ENCODE measurements around the gene SART1.

The SART1 gene, protein sequence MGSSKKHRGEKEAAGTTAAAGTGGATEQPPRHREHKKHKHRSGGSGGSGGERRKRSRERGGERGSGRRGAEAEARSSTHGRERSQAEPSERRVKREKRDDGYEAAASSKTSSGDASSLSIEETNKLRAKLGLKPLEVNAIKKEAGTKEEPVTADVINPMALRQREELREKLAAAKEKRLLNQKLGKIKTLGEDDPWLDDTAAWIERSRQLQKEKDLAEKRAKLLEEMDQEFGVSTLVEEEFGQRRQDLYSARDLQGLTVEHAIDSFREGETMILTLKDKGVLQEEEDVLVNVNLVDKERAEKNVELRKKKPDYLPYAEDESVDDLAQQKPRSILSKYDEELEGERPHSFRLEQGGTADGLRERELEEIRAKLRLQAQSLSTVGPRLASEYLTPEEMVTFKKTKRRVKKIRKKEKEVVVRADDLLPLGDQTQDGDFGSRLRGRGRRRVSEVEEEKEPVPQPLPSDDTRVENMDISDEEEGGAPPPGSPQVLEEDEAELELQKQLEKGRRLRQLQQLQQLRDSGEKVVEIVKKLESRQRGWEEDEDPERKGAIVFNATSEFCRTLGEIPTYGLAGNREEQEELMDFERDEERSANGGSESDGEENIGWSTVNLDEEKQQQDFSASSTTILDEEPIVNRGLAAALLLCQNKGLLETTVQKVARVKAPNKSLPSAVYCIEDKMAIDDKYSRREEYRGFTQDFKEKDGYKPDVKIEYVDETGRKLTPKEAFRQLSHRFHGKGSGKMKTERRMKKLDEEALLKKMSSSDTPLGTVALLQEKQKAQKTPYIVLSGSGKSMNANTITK

DNA sequence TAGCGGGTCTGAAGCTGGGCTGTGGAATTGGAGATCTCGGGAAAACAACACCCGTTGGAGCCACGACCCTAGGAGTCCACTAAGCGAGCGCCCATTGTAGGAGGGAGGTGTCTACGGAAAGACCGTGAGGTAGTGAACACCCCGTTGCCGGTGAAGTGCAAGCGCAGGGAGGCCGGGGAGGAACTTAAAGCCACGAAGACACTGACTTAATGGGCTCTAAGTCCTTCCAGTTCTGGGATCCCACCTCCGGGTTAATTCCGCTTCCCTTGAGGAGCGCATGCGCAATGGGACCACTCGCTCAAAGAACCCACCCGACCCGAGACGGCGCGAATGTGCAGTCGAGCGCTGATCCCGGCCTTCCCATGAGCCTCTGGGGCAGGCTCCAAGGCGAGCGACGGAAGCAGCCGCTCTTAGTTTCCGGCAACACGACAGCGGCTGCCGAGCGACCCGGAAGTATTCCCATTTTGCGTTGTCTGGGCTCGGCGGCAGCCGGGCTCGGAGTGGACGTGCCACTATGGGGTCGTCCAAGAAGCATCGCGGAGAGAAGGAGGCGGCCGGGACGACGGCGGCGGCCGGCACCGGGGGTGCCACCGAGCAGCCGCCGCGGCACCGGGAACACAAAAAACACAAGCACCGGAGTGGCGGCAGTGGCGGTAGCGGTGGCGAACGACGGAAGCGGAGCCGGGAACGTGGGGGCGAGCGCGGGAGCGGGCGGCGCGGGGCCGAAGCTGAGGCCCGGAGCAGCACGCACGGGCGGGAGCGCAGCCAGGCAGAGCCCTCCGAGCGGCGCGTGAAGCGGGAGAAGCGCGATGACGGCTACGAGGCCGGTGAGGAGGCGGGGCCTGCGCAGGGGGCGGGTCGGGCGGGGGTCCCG is at the start of gene SART1:
Gene SART1 (plus strand): TSS at position 468 of the 874 bp plus-strand sequence. CDS start 47 bp downstream, at position 515.
- peak; percentile 99 for DNase-seq

DNA sequence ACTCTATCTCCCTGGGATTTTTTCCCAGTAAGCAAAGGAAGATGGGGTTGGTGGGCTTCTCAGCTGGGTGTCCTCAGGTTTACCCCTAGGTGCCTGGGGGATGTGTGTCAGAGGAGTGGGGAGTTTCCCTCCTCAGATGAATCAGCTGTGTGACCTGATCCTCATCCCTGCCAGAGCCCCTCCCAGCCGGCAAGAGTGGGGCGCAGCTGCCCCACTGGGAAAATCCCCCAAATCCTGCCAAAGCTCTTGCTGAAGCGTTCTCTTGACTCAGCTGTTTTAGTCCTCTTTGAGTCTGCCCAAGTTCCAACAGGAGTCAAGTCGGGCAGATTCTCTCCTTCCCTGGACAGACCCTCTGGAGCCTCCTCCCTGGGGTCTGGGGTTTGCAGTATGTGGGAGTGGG is 48.7 kb upstream of the SART1 start:
- no peak for DNase-seq

DNA sequence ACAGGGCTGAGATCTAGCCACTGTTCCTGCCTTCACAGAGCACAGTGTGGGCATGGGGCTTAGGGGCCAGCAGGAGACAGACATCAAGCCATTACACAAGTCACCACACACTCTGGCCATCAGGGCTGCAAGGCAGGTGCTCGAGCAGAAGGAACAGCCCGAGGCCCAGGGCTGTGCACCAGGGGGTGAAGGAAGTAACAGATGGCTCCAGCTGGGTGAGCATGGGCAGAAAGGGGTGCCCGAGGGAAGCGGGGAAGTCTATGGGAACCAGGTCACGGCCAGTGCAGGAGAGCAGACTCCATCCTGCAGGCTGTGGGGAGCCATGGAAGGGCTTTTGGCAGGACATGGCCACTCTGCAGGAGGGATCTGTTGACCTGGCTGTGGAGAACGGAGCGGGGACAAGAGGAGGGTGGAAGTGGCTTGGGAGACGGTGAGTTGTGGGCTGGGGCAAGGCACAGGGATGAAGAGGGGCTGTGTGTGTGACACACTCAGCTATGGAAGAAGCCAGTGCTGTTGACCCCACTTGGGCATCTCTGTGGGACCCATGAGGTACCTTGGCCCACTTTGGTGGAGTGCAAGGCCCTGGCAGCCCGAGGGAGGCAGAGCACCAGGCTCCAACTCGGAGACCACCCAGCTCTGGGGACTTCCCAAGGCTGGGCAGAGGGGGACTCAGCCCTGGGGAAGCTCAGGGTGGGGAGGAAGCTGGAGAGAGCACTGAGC is 46.3 kb upstream of the SART1 start:
- DNase-seq, result no peak

DNA sequence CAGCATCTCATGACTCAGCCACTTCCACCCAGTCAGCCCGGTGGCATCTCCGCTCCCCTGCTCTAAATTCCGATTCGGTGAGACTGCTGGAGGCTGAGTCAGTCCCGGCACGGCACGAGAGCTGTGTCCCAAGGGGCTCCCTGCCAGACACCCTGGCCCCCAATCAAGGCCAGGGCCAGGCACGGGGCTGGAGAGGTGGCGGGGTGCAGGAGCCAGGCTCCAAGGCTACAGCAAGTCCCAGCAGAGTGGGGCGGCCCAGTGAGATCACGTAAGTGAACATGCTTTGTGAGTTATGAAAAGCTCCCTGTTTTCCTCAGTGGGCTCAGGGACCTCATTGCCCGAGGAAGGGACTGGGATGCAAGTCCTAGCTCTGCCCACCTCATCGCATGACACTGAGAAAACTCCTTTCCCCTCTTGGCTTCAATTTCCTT is 45.7 kb upstream of the SART1 start:
- no peak for DNase-seq

DNA sequence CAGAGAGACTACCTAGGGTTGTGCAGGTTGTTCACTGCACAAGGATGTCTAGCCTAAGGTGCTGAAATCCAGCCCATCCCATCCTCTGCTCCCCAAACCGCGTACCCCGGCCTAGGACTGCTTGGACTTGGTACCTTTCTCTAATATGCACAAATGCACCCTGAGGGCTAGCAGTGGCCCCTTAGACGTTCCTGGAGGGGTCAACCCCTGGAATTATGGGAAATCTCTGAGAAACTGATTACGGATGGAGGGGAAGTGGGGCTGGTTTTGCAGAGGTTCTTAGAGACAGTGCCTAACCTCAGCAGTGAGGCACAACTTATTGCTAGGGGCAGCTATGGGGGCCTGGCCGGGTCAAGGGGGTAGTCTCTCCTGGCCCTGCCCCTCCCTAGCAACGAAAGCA is 45.1 kb upstream of the SART1 start:
- DNase-seq, result no peak

DNA sequence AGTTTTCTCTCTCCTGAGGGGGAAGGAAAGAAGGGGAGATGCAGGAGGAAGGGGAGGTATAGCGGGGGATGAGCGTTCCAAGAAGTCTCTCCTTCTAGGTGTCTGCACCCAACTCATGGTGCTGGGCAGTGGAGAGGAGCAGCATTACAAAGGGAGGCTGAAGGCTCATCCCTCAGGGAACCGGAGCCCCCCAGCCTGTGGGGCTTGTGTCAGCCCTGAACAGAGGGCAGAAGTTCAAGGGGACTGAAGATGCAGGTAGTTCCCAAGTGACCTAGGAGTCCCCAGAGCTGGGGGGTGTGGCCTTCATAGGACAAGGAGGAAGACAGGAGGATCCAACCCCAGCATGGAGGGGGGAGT is 44.5 kb upstream of the SART1 start:
- no peak for DNase-seq

DNA sequence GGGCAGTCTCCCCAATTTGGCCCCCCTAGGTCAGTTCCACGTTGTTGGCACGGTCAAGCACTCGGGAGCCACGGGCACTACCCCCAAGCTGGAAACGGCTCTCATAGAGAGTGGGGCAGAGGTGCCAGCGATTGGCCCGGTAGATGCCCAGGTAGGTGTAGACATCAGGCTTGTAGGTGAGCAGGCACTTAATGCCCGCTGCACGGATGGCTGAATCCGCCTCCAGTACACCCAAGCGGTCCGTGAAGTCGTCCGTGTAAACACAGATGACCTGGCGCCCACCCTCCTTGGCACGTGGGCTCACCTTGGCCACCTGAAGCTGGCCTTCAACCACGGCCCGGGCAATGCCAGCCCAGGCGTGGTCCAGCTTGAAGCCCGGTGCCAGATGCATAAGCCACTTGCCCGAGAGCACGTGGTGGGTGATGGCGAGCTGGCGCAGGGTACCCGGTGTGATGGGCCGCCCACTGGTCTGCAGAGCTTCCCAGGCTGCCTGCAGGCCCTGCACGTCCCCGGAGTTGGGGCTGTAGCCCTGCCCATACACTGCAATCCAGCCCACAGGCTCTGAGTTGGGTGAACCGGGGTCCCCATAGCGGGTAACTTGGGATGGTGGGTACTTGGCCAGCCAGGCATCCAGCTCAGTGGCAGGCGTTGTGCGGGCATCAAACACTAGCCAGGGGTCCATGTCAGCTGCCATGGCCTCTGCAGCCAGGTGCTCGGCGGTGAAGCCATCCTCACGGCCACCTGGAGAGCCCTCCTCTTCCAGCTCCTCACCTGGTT is 43.9 kb upstream of the SART1 start:
- no peak for DNase-seq

DNA sequence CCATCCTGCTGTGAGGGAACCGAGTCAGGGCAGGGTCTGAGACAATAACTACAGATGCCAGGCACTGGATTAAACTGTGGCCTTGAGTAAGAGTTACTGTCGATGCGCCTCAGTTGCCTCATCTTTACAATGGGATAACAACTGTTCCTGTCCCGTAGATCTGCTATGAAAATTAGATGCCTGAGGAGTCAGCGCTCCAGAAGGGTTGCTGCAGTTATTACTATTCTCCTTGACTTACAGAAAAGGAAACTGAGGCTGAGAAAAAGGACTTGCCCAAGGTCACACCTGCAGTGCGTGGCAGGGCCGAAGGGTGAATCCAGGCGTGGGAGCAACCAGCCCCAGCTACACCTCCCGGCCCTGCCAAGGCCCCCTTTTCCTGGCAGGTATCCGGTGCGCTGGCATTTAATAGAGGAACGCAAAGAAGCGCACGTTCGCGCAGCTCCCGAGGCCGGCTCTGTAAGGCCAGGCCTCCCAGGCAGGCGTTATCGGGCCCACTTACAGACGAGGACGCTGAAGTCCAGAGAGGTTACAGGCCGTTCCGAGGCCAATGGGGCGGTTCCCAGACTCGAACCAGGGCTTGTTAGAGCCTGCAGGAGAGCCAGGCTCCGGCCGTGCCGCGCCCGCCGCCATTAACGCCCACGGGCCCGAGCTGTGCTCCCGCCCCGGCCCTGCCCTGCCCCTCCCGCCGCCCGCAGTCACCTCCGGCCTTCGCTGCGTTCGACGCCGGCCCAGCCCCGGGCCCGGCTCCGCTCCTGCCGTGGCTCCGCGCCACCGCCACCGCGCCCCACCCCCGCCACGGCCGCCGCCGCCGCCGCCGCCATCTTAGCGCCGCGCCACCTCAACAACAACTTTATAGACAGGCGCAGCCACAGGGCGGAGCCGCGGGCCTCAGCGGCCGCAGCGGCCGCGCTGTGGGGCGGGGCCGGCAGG is 43.1 kb upstream of the SART1 start, which contains the start of gene C11orf68:
Gene C11orf68 (minus strand): TSS at position 852 of the 930 bp plus-strand sequence. CDS start 31 bp downstream, at position 821.
- DNase-seq, result no peak

DNA sequence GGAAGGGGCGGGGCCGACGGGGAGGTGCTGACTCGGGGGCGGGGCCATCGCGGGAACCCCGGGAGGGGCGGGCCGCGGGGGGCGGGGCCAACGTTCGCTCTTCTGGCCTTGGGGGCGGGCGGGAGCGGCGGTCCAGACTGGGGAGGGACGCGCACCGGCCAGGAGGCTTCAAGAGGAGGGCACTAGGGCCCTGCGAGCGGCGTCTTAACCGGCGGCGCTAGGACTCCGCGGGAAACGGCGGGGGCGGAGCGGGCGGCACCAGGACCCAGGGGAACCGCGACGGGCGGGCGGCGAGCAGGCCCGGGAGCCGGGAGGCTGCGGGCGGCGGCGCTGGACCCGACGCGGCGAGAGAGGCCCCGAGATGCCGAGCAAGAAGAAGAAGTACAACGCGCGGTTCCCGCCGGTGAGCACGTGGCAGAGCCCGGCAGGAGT is 42.4 kb upstream of the SART1 start, which contains the start of gene DRAP1:
Gene DRAP1 (plus strand): TSS at position 286 of the 432 bp plus-strand sequence. CDS start 76 bp downstream, at position 362.
- DNase-seq, result peak; percentile 99

DNA sequence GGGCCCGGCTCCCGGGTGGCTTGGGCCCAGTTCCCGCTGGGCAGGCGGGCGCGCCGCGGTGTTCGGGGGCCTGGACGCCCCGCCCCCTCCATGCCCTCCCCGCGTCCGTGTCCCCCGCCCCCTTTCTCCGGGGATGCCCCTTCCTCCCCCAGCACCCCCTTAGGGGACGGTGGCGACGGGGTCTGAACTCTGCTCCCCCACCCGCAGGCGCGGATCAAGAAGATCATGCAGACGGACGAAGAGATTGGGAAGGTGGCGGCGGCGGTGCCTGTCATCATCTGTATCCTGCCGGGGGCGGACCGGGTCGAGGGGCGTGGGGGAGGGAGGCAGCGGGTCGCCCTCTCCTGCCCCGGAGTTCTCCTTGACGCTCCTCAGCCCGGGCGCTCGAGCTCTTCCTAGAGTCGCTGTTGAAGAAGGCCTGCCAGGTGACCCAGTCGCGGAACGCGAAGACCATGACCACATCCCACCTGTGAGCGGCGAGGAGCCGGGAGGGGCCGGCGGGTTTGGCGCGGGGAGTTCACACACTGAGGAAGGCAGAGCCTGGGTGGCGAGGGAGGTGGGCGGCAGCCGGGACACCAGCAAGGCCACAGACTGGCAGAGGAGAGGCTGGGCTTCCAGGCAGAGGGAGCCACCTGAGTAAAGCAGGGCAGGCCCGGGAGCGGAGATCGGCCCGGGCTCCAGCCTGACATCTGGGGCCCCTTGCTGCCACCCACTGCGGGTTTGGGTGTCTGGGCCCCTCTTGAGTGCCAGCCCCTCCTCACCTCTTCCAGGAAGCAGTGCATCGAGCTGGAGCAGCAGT is 41.8 kb upstream of the SART1 start:
- no peak for DNase-seq

DNA sequence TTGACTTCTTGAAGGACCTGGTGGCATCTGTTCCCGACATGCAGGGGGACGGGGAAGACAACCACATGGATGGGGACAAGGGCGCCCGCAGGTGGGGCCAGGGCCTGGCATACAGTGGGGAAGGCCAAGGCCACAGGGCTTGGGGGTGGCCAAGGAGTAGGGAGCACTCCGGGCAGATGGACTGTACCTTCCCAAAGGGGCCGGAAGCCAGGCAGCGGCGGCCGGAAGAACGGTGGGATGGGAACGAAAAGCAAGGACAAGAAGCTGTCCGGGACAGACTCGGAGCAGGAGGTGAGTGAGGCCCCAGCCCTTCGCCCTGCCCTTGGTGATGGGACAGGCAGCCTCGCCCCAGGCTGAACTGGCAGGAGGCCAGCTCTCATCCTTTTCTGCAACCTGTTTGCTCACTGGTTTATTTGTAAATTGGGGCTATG is 41.1 kb upstream of the SART1 start:
- DNase-seq, result no peak

DNA sequence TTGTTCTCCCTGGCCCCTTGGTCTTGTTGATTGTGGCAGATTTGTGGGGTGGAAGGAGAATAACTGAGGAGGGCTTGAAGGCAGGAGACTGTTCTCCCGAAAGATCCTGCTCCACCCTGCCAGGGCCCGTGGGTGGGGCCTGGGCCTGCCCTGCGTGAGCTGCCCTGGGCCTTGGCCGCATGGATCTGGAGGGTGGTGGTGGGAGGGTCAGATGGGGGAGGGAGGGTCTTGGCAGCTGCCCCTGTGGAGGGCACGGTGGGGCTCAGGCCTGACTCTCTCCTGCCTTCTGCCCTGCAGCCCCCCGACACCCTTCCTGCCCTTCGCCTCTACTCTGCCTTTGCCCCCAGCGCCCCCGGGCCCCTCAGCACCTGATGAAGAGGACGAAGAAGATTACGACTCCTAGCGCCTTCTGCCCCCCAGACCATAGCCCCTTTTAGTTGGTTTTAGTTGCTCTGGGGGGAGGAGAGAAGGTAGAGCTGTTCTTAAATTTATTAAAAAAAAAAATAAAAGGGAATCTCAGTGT is 40.4 kb upstream of the SART1 start:
- DNase-seq, result no peak

DNA sequence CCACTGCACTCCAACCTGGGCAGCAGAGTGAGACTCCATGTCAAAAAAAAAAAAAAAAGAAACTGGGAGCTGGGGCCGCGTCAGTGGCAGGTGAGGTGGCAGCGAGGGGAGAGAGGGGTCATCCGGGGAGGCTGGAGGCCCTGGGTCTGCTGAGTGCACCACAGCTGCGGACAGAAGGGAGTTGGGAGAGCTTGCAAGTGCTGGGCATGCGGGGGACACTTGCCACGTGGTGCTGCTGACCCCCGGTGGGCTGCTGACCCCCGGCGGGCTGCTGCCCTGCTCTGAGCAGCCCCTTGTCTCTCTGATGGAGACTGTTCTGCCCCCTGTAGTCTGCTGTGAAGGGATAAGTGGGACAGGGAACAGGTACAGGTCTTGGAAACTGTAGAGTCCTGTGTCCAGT is 39.7 kb upstream of the SART1 start:
- no peak for DNase-seq

DNA sequence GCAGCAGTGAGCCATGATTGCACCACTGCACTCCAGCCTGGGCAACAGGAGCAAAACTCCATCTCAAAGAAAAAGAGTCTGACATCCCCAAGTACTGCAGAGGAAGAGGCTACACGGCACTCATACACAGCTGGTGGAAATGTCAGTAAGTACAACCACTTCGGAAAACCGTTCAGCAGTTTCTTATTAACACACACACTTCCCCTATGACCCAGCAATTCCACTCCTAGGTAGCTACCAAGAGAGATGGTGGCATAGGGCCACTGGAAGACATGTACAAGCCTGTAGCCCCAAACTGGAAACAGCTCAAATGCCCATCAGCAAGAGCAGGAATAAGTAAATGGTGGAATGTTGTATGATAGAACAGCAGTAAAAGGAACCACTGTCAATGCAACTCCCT is 39.0 kb upstream of the SART1 start:
- DNase-seq, result no peak

DNA sequence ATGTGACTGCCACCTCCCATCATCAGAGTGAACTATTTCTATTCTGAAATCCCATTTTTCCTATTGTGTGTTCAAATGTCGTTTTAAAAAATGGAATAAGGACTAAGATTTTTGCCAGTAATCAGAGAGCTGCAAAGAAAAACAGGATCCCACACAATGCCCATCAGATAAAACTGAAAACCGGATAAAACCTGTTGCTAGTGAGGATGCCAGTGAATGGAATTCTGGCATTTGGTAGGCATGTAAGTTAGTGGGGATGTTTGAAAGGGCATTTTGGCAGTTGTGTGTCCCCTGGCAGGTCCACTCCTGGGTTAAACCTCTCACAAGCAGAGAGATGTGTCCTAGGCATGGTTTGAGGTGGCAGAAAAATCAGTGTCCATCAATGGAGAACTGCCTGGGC is 36.1 kb upstream of the SART1 start:
- DNase-seq, result no peak

DNA sequence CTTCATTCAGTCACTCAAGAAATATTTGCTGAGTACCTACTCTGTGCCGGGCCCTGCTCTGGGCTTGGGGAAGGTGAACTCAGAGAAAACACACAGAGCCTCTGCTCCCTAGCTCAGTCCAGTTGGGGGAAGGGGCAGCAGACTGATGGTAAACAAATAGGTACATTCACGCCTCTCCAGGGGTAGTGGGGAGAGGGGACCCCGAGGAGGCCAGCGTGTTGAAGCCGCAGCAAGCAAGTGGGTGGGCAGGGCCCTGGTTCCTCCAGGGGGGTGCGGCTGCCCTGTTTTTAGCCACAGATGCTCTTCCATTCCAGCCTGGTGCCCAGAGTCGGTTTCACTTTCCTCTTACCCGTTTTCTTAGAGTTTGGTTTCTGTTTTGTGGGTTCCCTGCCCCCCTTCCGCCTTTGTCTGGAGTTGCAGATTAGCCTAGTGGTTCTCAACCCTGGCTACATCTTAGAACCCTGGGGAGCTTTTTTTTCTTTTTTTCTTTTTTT is 33.6 kb upstream of the SART1 start:
- no peak for DNase-seq

DNA sequence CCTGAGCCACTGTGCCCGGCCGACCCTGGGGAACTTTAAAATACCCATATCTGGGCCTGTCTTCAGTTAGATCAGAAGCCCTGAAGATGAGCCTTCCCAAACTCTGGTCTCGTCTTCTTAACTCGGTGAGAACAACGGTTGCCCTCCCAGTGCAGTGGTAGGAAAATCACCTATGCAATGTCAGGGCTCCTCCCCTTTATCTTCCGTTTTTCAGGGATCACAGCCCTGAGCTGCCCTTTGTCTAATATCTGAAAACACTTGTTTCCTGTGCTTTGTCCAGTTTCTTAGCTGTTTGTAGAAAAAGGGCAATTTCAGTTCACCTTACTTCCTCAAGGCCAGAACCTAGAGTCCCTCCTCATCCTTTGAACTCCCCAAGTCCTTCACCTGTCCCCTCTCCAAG is 32.9 kb upstream of the SART1 start:
- DNase-seq, result no peak

DNA sequence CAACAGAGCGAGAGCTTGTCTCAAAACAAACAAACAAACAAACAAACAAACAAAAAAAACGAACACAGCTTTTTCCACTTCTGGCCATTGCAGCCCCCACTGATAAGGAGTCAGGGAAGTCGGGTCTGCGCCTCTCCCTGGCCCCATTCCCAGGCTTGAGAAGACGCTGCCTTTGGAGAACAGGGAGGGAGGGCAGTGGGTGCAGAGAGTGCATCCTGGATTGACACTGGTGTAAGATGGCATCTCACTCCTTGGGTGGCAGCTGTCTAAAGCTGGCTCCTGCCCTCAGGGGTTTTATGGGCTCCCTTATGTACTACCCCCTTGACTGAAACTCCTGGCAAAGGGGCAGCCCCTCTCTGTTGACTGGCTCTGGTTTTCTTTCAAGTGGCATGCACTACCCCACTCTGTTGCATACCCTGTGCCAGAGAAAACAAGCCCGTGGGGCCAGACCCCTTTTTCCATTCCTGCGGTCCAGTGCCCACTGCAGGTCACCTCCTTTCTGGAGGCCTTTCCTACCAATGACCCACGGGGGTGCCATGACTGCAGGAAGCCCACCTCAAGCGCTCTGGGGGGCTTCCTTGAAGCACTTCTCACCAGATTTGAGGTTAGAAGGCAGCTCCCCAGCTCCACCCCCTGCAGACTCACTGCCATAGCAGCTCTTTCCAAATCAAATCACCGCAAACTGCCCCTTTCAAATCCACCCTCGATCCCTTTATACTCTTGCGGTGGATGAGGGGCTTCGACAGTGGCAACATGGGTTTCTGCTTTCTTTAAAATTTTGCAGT is 29.6 kb upstream of the SART1 start:
- no peak for DNase-seq
